Pons (tissue), 1 donor: Measurements from ENCODE around the gene LMTK2.

ENCODE experiments used
- DNase-seq: peaks from one replicate; pipeline ENCODE4 v3.0.0-alpha.2; 2016; ENCODE audit warnings: low spot score

LMTK2 gene

GRCh38 chr7:98106647-98107312, at the start of gene LMTK2:
Gene LMTK2, plus strand, starts transcription at chr7:98106862. Its CDS starts 316 bp downstream, at chr7:98107178.
- peak; percentile 90 for DNase-seq

- no peak for DNase-seq
These were observed 49.5 kb upstream of the LMTK2 start for GRCh38 chr7:98057157-98057556.

GRCh38 chr7:98058186-98058585, 48.5 kb upstream of the LMTK2 start:
- no peak for DNase-seq

GRCh38 chr7:98064233-98064632, 42.4 kb upstream of the LMTK2 start:
- DNase-seq, result no peak

GRCh38 chr7:98066208-98066607, 40.5 kb upstream of the LMTK2 start:
- DNase-seq, result no peak

GRCh38 chr7:98066934-98067507, 39.6 kb upstream of the LMTK2 start:
- DNase-seq, result no peak

GRCh38 chr7:98073047-98073446, 33.6 kb upstream of the LMTK2 start:
- DNase-seq, result no peak

- no peak for DNase-seq
These were observed 30.9 kb upstream of the LMTK2 start for GRCh38 chr7:98075801-98076200.

- no peak for DNase-seq
These were observed 28.9 kb upstream of the LMTK2 start for GRCh38 chr7:98077762-98078161.

GRCh38 chr7:98078197-98078870, 28.3 kb upstream of the LMTK2 start:
- DNase-seq, result no peak

- DNase-seq, result no peak
These were observed 26.6 kb upstream of the LMTK2 start for GRCh38 chr7:98079891-98080648.

GRCh38 chr7:98081319-98081718, 25.3 kb upstream of the LMTK2 start:
- no peak for DNase-seq

- no peak for DNase-seq
These were observed 22.0 kb upstream of the LMTK2 start for GRCh38 chr7:98084631-98085030.

GRCh38 chr7:98085674-98086073, 21.0 kb upstream of the LMTK2 start:
- no peak for DNase-seq

GRCh38 chr7:98086281-98086718, 20.4 kb upstream of the LMTK2 start:
- DNase-seq, result no peak

- no peak for DNase-seq
These were observed 18.6 kb upstream of the LMTK2 start for GRCh38 chr7:98088109-98088508.

- no peak for DNase-seq
These were observed 16.5 kb upstream of the LMTK2 start for GRCh38 chr7:98090116-98090515.

- no peak for DNase-seq
These were observed 15.6 kb upstream of the LMTK2 start for GRCh38 chr7:98091061-98091460.

GRCh38 chr7:98091523-98091922, 15.1 kb upstream of the LMTK2 start:
- no peak for DNase-seq

- no peak for DNase-seq
These were observed 9.5 kb upstream of the LMTK2 start for GRCh38 chr7:98097042-98097645.

- no peak for DNase-seq
These were observed 6.6 kb upstream of the LMTK2 start for GRCh38 chr7:98100088-98100487.

- DNase-seq, result no peak
These were observed 4.5 kb upstream of the LMTK2 start for GRCh38 chr7:98102170-98102569.
